Smooth muscle cell (in vitro differentiated cells): ENCODE data around the gene RBM17. TPM values are rescaled to one million over a fixed set of nuclear protein-coding genes. Genes with fewer than 3 reads are reported as not detected.
A peak's percentile ranks its signal among the peaks of the same experiment; 100 is the strongest.
"Not testable (repeated sequence)": the region's sequence is repeated elsewhere in the genome, so short reads cannot be mapped to it uniquely, and the experiment has no call there.

ENCODE experiments used
- DNase-seq: peaks from one replicate; lab custom pipeline; 2025; ENCODE audit not compliant: unreplicated experiment; lab: John Stamatoyannopoulos, UW
- H2AFZ ChIP-seq: fragments of 200-600 bp; sonication (generic); 2 replicates; pipeline ENCODE4 v1.6.0; 2016; ENCODE audit warnings: antibody characterized with exemption, low read depth, mild to moderate bottlenecking
- H3F3A ChIP-seq: fragments of 200-600 bp; sonication (generic); 2 replicates; pipeline ENCODE4 v1.6.0; 2017; ENCODE audit warnings: antibody characterized with exemption, low read depth
- H3K27ac ChIP-seq: fragments of 200-600 bp; sonication (generic); 2 replicates; pipeline ENCODE4 v1.5.1; 2016; ENCODE audit warnings: low read depth, mild to moderate bottlenecking
- H3K27me3 ChIP-seq: fragments of 200-600 bp; sonication (generic); 2 replicates; pipeline ENCODE4 v1.6.1; 2016; ENCODE audit warnings: low read depth, mild to moderate bottlenecking
- H3K36me3 ChIP-seq: fragments of 200-600 bp; sonication (generic); 2 replicates; pipeline ENCODE4 v1.5.1; 2016; ENCODE audit warnings: low read depth
- H3K4me1 ChIP-seq: fragments of 200-600 bp; sonication (generic); 2 replicates; pipeline ENCODE4 v1.5.1; 2016; ENCODE audit warnings: low read depth
- H3K4me2 ChIP-seq: fragments of 200-600 bp; sonication (generic); 2 replicates; pipeline ENCODE4 v1.6.0; 2016; ENCODE audit warnings: mild to moderate bottlenecking
- H3K4me3 ChIP-seq: fragments of 200-600 bp; sonication (generic); 2 replicates; pipeline ENCODE4 v1.5.1; 2016; ENCODE audit warnings: mild to moderate bottlenecking
- H3K79me2 ChIP-seq: fragments of 200-600 bp; sonication (generic); 2 replicates; pipeline ENCODE4 v1.6.0; 2016; ENCODE audit warnings: low read depth, mild to moderate bottlenecking
- H3K9ac ChIP-seq: fragments of 200-600 bp; sonication (generic); 2 replicates; pipeline ENCODE4 v1.6.0; 2016; ENCODE audit warnings: low read depth
- H3K9me3 ChIP-seq: fragments of 200-600 bp; sonication (generic); replicated peaks from 2 replicates; pipeline ENCODE4 v1.5.1; 2016; ENCODE audit warnings: low read depth
- H4K20me1 ChIP-seq: fragments of 200-600 bp; sonication (generic); 2 replicates; pipeline ENCODE4 v1.6.0; 2016; ENCODE audit warnings: low read depth
- CTCF ChIP-seq: fragments of 200-600 bp; sonication (generic); IDR thresholded peaks from 2 replicates; pipeline ENCODE4 v1.5.1; 2017; ENCODE audit warnings: borderline replicate concordance, mild to moderate bottlenecking, antibody characterized with exemption; ENCODE audit not compliant: insufficient read depth, poor library complexity, severe bottlenecking
- WGBS: methylation state at CpG from one replicate; pipeline ENCODE4 v1.1.7; 2016; ENCODE audit warnings: low lambda C conversion rate; 5-methylcytosine and 5-hydroxymethylcytosine counted together
- polyA plus RNA-seq: library from polyadenylated mRNA; unstranded; fragments of >200 nt; fragmentation: Nextera tagmentation; extraction: Ambion mirVana; gene quantifications from 2 replicates; pipeline ENCODE4 v1.2.1, GENCODE V29; 2016
- total RNA-seq: library from RNA; depleted of rRNA; stranded (reverse); fragments of >200 nt; gene quantifications from 2 replicates; pipeline ENCODE4 v1.2.3, GENCODE V29; 2014

RBM17 gene
- total RNA-seq (20.0 and 37.0 TPM in 2 replicates), polyA plus RNA-seq (68.3 and 81.2 TPM in 2 replicates)

- H3K79me2 ChIP-seq, result peaks cover 50% of the 10 kb centered on the region
- peak; percentile 93 for DNase-seq
- H3K9ac ChIP-seq, result peak within 1 kb of the TSS; percentile 89
- H3K4me1 ChIP-seq, result peaks cover 4% of the 10 kb centered on the region
- H2AFZ ChIP-seq, result peak within 1 kb of the TSS; percentile 77
- under 1% methylated on average over 65 of the region's 77 CpGs for whole genome bisulfite sequencing
- no peaks in the 10 kb centered on the region for H3F3A ChIP-seq
- peak within 1 kb of the TSS; percentile 98 for H3K4me2 ChIP-seq
- H3K36me3 ChIP-seq, result no peaks in the 10 kb centered on the region
- H3K9me3 ChIP-seq, result no peaks in the 10 kb centered on the region
- peaks cover 45% of the 10 kb centered on the region for H4K20me1 ChIP-seq
- H3K27ac ChIP-seq, result peak within 1 kb of the TSS; percentile 65
- peak; percentile 100 for TF ChIP-seq CTCF
- no peaks in the 10 kb centered on the region for H3K27me3 ChIP-seq
- peak within 1 kb of the TSS; percentile 97 for H3K4me3 ChIP-seq
Measured at GRCh38 chr10:6088721-6089333, at the start of gene RBM17. TSS of gene RBM17 (plus strand) at chr10:6089034. CDS start at chr10:6097066, 8,032 bp downstream.

GRCh38 chr10:6039711-6040110 lies 49.1 kb upstream of the RBM17 start:
- Histone ChIP-seq H3K79me2 (no peaks in the 10 kb centered on the region), H3K9me3 (no peaks in the 10 kb centered on the region), H3K27me3 (peaks cover 11% of the 10 kb centered on the region), H4K20me1 (no peaks in the 10 kb centered on the region), H3K27ac (no peak overlapping the region), H3F3A (no peaks in the 10 kb centered on the region), H3K4me2 (no peak overlapping the region), H3K4me3 (no peak overlapping the region), H2AFZ (no peak overlapping the region), H3K9ac (no peak overlapping the region), H3K4me1 (no peaks in the 10 kb centered on the region), H3K36me3 (no peaks in the 10 kb centered on the region)
- WGBS, result 89% methylated on average over 4 of the region's 4 CpGs
- no peak for TF ChIP-seq CTCF
- DNase-seq, result no peak

- Histone ChIP-seq H4K20me1 (no peaks in the 10 kb centered on the region), H3K4me2 (no peak overlapping the region), H3K4me1 (no peaks in the 10 kb centered on the region), H3K9me3 (no peaks in the 10 kb centered on the region), H2AFZ (no peak overlapping the region), H3K27me3 (peaks cover 12% of the 10 kb centered on the region), H3K9ac (no peak overlapping the region), H3K27ac (no peak overlapping the region), H3K36me3 (no peaks in the 10 kb centered on the region), H3K4me3 (no peak overlapping the region), H3F3A (no peaks in the 10 kb centered on the region), H3K79me2 (no peaks in the 10 kb centered on the region)
- no peak for TF ChIP-seq CTCF
- no peak for DNase-seq
- 88% methylated on average over 5 of the region's 5 CpGs for WGBS
Measured at GRCh38 chr10:6040205-6040604, 48.6 kb upstream of the RBM17 start.

- H3F3A ChIP-seq, H3K79me2 ChIP-seq, H3K9me3 ChIP-seq, H3K4me1 ChIP-seq, H3K36me3 ChIP-seq, H3K4me2 ChIP-seq, H4K20me1 ChIP-seq, DNase-seq, H3K4me3 ChIP-seq, H2AFZ ChIP-seq, H3K27ac ChIP-seq, H3K9ac ChIP-seq: not testable (repeated sequence)
- H3K27me3 ChIP-seq, result peaks cover 12% of the 10 kb centered on the region
- WGBS, result 87% methylated on average over 6 of the region's 6 CpGs
Measured at GRCh38 chr10:6043377-6043776, 45.5 kb upstream of the RBM17 start.
